Neural cell (in vitro differentiated cells): ENCODE results near the gene INTS14.

Experiments
- CTCF ChIP-seq: fragments of 450-650 bp; IDR thresholded peaks from 2 replicates; pipeline ENCODE4 v1.5.1; 2014; ENCODE audit warnings: antibody characterized with exemption, mild to moderate bottlenecking, moderate library complexity; ENCODE audit not compliant: poor library complexity, severe bottlenecking
- EP300 ChIP-seq: fragments of 450-650 bp; conservative IDR thresholded peaks from 2 replicates; pipeline ENCODE4 v1.6.1; 2014; ENCODE audit warnings: antibody characterized with exemption, mild to moderate bottlenecking, moderate library complexity; ENCODE audit not compliant: poor library complexity, severe bottlenecking
- EZH2 ChIP-seq: fragments of 200-600, 300-800 bp; shearing (Covaris generic), sonication (generic); IDR thresholded peaks from 2 replicates; pipeline ENCODE4 v1.6.1; 2014; ENCODE audit warnings: antibody characterized with exemption, low read length, borderline replicate concordance, mild to moderate bottlenecking; ENCODE audit not compliant: insufficient read depth, poor library complexity, severe bottlenecking
- POLR2AphosphoS5 ChIP-seq: IDR thresholded peaks from 2 replicates; pipeline ENCODE4 v1.6.1; 2012
- RAD21 ChIP-seq: fragments of 450-650 bp; conservative IDR thresholded peaks from 2 replicates; pipeline ENCODE4 v1.6.1; 2014; ENCODE audit warnings: antibody characterized with exemption, mild to moderate bottlenecking, moderate library complexity
- REST ChIP-seq: IDR thresholded peaks from 2 replicates; pipeline ENCODE4 v1.6.1; 2012; ENCODE audit warnings: borderline replicate concordance
- SMC3 ChIP-seq: fragments of 450-650 bp; conservative IDR thresholded peaks from 2 replicates; pipeline ENCODE4 v1.6.1; 2014; ENCODE audit warnings: antibody characterized with exemption, mild to moderate bottlenecking, moderate library complexity; ENCODE audit not compliant: poor library complexity
- TAF1 ChIP-seq: IDR thresholded peaks from 2 replicates; pipeline ENCODE4 v1.6.1; 2012; ENCODE audit warnings: low read depth

DNA sequence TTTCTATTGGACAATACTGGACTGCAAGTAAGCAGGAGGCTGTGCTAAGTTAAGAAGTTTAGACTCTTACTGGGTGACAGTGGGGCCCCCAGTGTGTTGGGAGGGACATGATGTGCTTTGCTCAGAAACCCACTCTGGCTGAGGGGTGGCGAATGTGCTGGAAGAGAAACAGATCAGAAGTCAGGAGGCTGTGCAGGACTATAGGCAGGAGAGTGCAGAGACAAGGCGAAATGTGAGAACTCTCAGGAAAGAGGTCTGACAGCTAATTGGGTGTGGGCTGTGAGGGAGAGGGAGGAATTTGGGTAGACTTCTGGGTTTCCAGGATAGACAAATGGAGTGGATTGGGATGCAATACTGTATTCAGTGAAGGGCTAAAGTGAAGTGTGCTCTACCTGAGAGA is 22.8 kb upstream of the INTS14 start:
- TF ChIP-seq EP300 (no peak), CTCF (no peak), RAD21 (no peak), EZH2 (no peak), POLR2AphosphoS5 (no peak), SMC3 (no peak), TAF1 (no peak), REST (no peak)
